Activated CD4-positive, alpha-beta T cell treated with anti-CD3 and anti-CD28 coated beads for 36 hours (primary cell): ENCODE measurements around the gene CIITA. TPM values are rescaled to one million over a fixed set of nuclear protein-coding genes. Genes with fewer than 3 reads are reported as not detected.

Experiments used
- ATAC-seq: fragments of 200-7000 bp; cut with Tn5 transposase; one replicate; pipeline ENCODE4 v1.10.0; 2021; ENCODE audit warnings: mild to moderate bottlenecking, moderate library complexity
- CTCF ChIA-PET: fragments of 350-600 bp; sonication (Branson Sonifier 250); formaldehyde crosslinking; loops from one replicate; lab custom pipeline; 2021; ENCODE audit warnings: antibody characterized with exemption; lab: Charles Lee
- POLR2A ChIA-PET: fragments of 350-600 bp; sonication (Branson Sonifier 250); formaldehyde crosslinking; loops from one replicate; lab custom pipeline; 2021; ENCODE audit warnings: antibody characterized with exemption, inconsistent platforms; lab: Charles Lee
- DNase-seq: peaks from one replicate; pipeline ENCODE4 v3.0.0-alpha.2; 2020
- H3K27ac Mint-ChIP-seq: one replicate; pipeline ENCODE4 v1.8.0; 2021; ENCODE audit warnings: mixed read lengths
- H3K27me3 Mint-ChIP-seq: one replicate; pipeline ENCODE4 v1.8.0; 2021; ENCODE audit warnings: mixed read lengths
- H3K36me3 Mint-ChIP-seq: one replicate; pipeline ENCODE4 v1.8.0; 2021; ENCODE audit warnings: low read depth, mixed read lengths
- H3K4me1 Mint-ChIP-seq: one replicate; pipeline ENCODE4 v1.8.0; 2021; ENCODE audit warnings: mixed read lengths
- H3K4me3 Mint-ChIP-seq: one replicate; pipeline ENCODE4 v1.8.0; 2021; ENCODE audit warnings: mild to moderate bottlenecking, moderate library complexity, mixed read lengths
- H3K9me3 Mint-ChIP-seq: one replicate; pipeline ENCODE4 v1.8.0; 2021; ENCODE audit warnings: low read depth, mixed read lengths
- intact Hi-C, 2 experiments: fragments of 100-400 bp; cut with DNase I in 1 of 2; cut with micrococcal nuclease in 1 of 2; formaldehyde crosslinking; loops; one replicate each; pipeline versions ENCODE4 v1.14.2 to v1.15.1; 2022 to 2024; cut with DNase I, micrococcal nuclease
- total RNA-seq, 2 experiments: library from RNA; stranded (reverse); gene quantifications; one replicate each; pipeline ENCODE4 v1.2.3, GENCODE V29; 2021

The CIITA gene
- total RNA-seq, 2 experiments from 2014 or later, result 0.87 to 1.4 TPM

GRCh38 chr16:10835281-10835931 lies 41.6 kb upstream of the CIITA start:
- ChIA-PET CTCF (interaction anchor here (0.6 kb wide), 1 partner anchor 1794 kb away, joined by 3 read pairs; no protein-coding TSS in a partner anchor), POLR2A (no interaction called here)
- intact Hi-C loops, result no loop called here
- Mint-ChIP-seq H3K9me3 (no peaks in the 10 kb centered on the region), H3K36me3 (no peaks in the 10 kb centered on the region), H3K27me3 (peaks cover 12% of the 10 kb centered on the region), H3K4me1 (peaks cover 5% of the 10 kb centered on the region), H3K4me3 (no peak overlapping the region), H3K27ac (no peak overlapping the region)
- ATAC-seq (peak; percentile 63), DNase-seq (peak; percentile 54)

GRCh38 chr16:10836174-10836853 lies 40.7 kb upstream of the CIITA start:
- H3K27ac Mint-ChIP-seq, result no peak overlapping the region
- no peak overlapping the region for H3K4me3 Mint-ChIP-seq
- H3K36me3 Mint-ChIP-seq, result no peaks in the 10 kb centered on the region
- no peak for DNase-seq
- H3K4me1 Mint-ChIP-seq, result peaks cover 5% of the 10 kb centered on the region
- CTCF ChIA-PET, result no interaction called here
- intact Hi-C loops, result no loop called here
- no peak for ATAC-seq
- H3K27me3 Mint-ChIP-seq, result peaks cover 12% of the 10 kb centered on the region
- POLR2A ChIA-PET, result no interaction called here
- H3K9me3 Mint-ChIP-seq, result no peaks in the 10 kb centered on the region

- intact Hi-C loops, result no loop called here
- ChIA-PET POLR2A (no interaction called here), CTCF (interaction anchor here (0.6 kb wide), 2 partner anchors 38 to 261 kb away, joined by 3 to 4 read pairs; partner anchors contain the start of gene CIITA)
- Mint-ChIP-seq H3K27ac (no peak overlapping the region), H3K4me3 (no peak overlapping the region), H3K36me3 (no peaks in the 10 kb centered on the region), H3K9me3 (no peaks in the 10 kb centered on the region), H3K4me1 (peaks cover 5% of the 10 kb centered on the region), H3K27me3 (peaks cover 12% of the 10 kb centered on the region)
- ATAC-seq (no peak), DNase-seq (no peak)
These were observed 38.3 kb upstream of the CIITA start for GRCh38 chr16:10838621-10839278.

GRCh38 chr16:10839279-10839666 lies 37.7 kb upstream of the CIITA start:
- Mint-ChIP-seq H3K27me3 (peaks cover 8% of the 10 kb centered on the region), H3K36me3 (no peaks in the 10 kb centered on the region), H3K9me3 (no peaks in the 10 kb centered on the region), H3K27ac (no peak overlapping the region), H3K4me1 (peaks cover 5% of the 10 kb centered on the region), H3K4me3 (no peak overlapping the region)
- ATAC-seq (no peak), DNase-seq (no peak)
- CTCF ChIA-PET, result interaction anchor here (0.6 kb wide), 2 partner anchors 38 to 261 kb away, joined by 3 to 4 read pairs; partner anchors contain the start of gene CIITA
- intact Hi-C loops, result no loop called here
- POLR2A ChIA-PET, result no interaction called here

GRCh38 chr16:10840703-10841102 lies 36.3 kb upstream of the CIITA start:
- POLR2A ChIA-PET, result no interaction called here
- ATAC-seq, result no peak
- no peak overlapping the region for H3K4me3 Mint-ChIP-seq
- peaks cover under 1% of the 10 kb centered on the region for H3K4me1 Mint-ChIP-seq
- peaks cover 4% of the 10 kb centered on the region for H3K27me3 Mint-ChIP-seq
- intact Hi-C loops, result no loop called here
- no peaks in the 10 kb centered on the region for H3K36me3 Mint-ChIP-seq
- no peak for DNase-seq
- CTCF ChIA-PET, result interaction anchor here (0.7 kb wide), 1 partner anchor 12 kb away, joined by 3 read pairs; no protein-coding TSS in a partner anchor
- no peaks in the 10 kb centered on the region for H3K9me3 Mint-ChIP-seq
- H3K27ac Mint-ChIP-seq, result no peak overlapping the region

- H3K36me3 Mint-ChIP-seq, result no peaks in the 10 kb centered on the region
- CTCF ChIA-PET, result interaction anchor here (0.9 kb wide), 1 partner anchor 109 kb away, joined by 3 read pairs; no protein-coding TSS in a partner anchor
- H3K27me3 Mint-ChIP-seq, result peaks cover 15% of the 10 kb centered on the region
- H3K4me1 Mint-ChIP-seq, result no peaks in the 10 kb centered on the region
- POLR2A ChIA-PET, result no interaction called here
- ATAC-seq, result no peak
- no peak overlapping the region for H3K27ac Mint-ChIP-seq
- no peak for DNase-seq
- no peaks in the 10 kb centered on the region for H3K9me3 Mint-ChIP-seq
- intact Hi-C loops, result no loop called here
- no peak overlapping the region for H3K4me3 Mint-ChIP-seq
These were observed 30.6 kb upstream of the CIITA start for GRCh38 chr16:10846213-10846998.

GRCh38 chr16:10847176-10847575 lies 29.8 kb upstream of the CIITA start:
- ChIA-PET POLR2A (no interaction called here), CTCF (interaction anchor here (0.6 to 0.9 kb wide), 2 partner anchors 109 to 556 kb away, joined by 3 read pairs; no protein-coding TSS in a partner anchor)
- Mint-ChIP-seq H3K4me3 (no peak overlapping the region), H3K4me1 (peaks cover 2% of the 10 kb centered on the region), H3K36me3 (no peaks in the 10 kb centered on the region), H3K27me3 (peaks cover 15% of the 10 kb centered on the region), H3K9me3 (no peaks in the 10 kb centered on the region), H3K27ac (no peak overlapping the region)
- intact Hi-C loops, result no loop called here
- no peak for DNase-seq
- no peak for ATAC-seq

- POLR2A ChIA-PET, result no interaction called here
- Mint-ChIP-seq H3K27me3 (peaks cover 15% of the 10 kb centered on the region), H3K4me3 (no peak overlapping the region), H3K36me3 (no peaks in the 10 kb centered on the region), H3K9me3 (no peaks in the 10 kb centered on the region), H3K27ac (no peak overlapping the region), H3K4me1 (peaks cover 11% of the 10 kb centered on the region)
- ATAC-seq (no peak), DNase-seq (no peak)
- CTCF ChIA-PET, result no interaction called here
- intact Hi-C loops, result no loop called here
These were observed 27.1 kb upstream of the CIITA start for GRCh38 chr16:10849736-10850477.

GRCh38 chr16:10850478-10850850 lies 26.5 kb upstream of the CIITA start:
- ATAC-seq (no peak), DNase-seq (no peak)
- no peaks in the 10 kb centered on the region for H3K9me3 Mint-ChIP-seq
- peaks cover 11% of the 10 kb centered on the region for H3K4me1 Mint-ChIP-seq
- H3K4me3 Mint-ChIP-seq, result no peak overlapping the region
- CTCF ChIA-PET, result interaction anchor here (0.7 kb wide), 1 partner anchor 13 kb away, joined by 4 read pairs; no protein-coding TSS in a partner anchor
- no peak overlapping the region for H3K27ac Mint-ChIP-seq
- no peaks in the 10 kb centered on the region for H3K36me3 Mint-ChIP-seq
- H3K27me3 Mint-ChIP-seq, result peaks cover 15% of the 10 kb centered on the region
- POLR2A ChIA-PET, result no interaction called here
- intact Hi-C loops, result no loop called here

- DNase-seq (no peak), ATAC-seq (no peak)
- Mint-ChIP-seq H3K4me3 (no peak overlapping the region), H3K36me3 (no peaks in the 10 kb centered on the region), H3K27me3 (peaks cover 15% of the 10 kb centered on the region), H3K27ac (no peak overlapping the region), H3K4me1 (peaks cover 11% of the 10 kb centered on the region), H3K9me3 (no peaks in the 10 kb centered on the region)
- intact Hi-C loops, result no loop called here
- POLR2A ChIA-PET, result no interaction called here
- CTCF ChIA-PET, result no interaction called here
These were observed 25.5 kb upstream of the CIITA start for GRCh38 chr16:10851512-10851911.
